ENCODE results near the gene RNF4.

RNF4 gene

DNA sequence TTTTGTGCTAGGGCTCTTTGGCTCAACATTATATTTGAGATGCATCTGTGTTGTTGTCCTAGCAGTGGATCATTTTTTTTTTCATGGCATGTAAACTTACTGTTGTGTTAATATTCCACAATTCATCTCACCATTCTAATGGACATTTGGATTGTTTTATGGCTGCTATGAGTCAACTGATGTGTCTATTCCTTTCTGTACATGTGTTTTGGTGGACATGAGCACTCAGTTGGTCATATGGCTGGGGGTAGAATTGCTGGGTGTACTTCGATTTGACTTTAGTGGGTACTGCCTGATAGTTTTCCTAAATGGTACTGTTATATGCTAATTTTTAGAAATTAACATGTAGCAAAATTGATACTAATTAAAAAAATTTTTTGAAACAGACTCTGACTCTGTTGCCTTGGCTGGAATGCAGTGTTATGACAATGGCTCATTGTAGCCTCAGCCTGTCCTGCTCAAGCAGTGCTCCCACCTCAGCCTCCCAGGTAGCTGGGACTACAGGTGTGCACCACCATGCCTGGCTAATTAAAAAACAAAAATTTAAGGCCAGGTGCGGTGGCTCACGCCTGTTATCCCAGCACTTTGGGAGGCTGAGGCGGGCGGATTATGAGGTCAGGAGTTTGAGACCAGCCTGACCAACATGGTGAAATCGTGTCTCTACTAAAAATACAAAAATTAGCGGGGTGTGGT lies 76.6 kb downstream of the RNF4 start:
- TF ChIP-seq ZNF8 (CRISPR knock-in tag; IDR thresholded peaks at IDR 0.05) (no peak), ZFP3 (CRISPR knock-in tag; IDR thresholded peaks at IDR 0.05) (no peak), ZNF70 (CRISPR knock-in tag; IDR thresholded peaks at IDR 0.05) (no peak), RARB (CRISPR knock-in tag; IDR thresholded peaks at IDR 0.05) (no peak), ZNF565 (CRISPR knock-in tag; conservative IDR thresholded peaks at IDR 0.05; ENCODE audit: low read depth) (no peak), CSDC2 (CRISPR knock-in tag; IDR thresholded peaks at IDR 0.05) (no peak), ISL1 (CRISPR knock-in tag; IDR thresholded peaks at IDR 0.05) (no peak), TCF4 (CRISPR knock-in tag; IDR thresholded peaks at IDR 0.05; ENCODE audit: borderline replicate concordance) (no peak), ESRRG (CRISPR knock-in tag; IDR thresholded peaks at IDR 0.05) (no peak), PPARA (CRISPR knock-in tag; IDR thresholded peaks at IDR 0.05; ENCODE audit: borderline replicate concordance) (no peak), SNAI2 (CRISPR knock-in tag; IDR thresholded peaks at IDR 0.05) (no peak), ZC3H10 (CRISPR knock-in tag; IDR thresholded peaks at IDR 0.05) (no peak), OSR1 (CRISPR knock-in tag; IDR thresholded peaks at IDR 0.05) (no peak), TOX (CRISPR knock-in tag; IDR thresholded peaks at IDR 0.05; ENCODE audit: borderline replicate concordance) (no peak)
- TF ChIP-seq, protein P1, sequence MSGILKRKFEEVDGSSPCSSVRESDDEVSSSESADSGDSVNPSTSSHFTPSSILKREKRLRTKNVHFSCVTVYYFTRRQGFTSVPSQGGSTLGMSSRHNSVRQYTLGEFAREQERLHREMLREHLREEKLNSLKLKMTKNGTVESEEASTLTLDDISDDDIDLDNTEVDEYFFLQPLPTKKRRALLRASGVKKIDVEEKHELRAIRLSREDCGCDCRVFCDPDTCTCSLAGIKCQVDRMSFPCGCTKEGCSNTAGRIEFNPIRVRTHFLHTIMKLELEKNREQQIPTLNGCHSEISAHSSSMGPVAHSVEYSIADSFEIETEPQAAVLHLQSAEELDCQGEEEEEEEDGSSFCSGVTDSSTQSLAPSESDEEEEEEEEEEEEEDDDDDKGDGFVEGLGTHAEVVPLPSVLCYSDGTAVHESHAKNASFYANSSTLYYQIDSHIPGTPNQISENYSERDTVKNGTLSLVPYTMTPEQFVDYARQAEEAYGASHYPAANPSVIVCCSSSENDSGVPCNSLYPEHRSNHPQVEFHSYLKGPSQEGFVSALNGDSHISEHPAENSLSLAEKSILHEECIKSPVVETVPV (CRISPR knock-in tag; IDR thresholded peaks at IDR 0.05) = no peak
- TF ChIP-seq, protein P2, sequence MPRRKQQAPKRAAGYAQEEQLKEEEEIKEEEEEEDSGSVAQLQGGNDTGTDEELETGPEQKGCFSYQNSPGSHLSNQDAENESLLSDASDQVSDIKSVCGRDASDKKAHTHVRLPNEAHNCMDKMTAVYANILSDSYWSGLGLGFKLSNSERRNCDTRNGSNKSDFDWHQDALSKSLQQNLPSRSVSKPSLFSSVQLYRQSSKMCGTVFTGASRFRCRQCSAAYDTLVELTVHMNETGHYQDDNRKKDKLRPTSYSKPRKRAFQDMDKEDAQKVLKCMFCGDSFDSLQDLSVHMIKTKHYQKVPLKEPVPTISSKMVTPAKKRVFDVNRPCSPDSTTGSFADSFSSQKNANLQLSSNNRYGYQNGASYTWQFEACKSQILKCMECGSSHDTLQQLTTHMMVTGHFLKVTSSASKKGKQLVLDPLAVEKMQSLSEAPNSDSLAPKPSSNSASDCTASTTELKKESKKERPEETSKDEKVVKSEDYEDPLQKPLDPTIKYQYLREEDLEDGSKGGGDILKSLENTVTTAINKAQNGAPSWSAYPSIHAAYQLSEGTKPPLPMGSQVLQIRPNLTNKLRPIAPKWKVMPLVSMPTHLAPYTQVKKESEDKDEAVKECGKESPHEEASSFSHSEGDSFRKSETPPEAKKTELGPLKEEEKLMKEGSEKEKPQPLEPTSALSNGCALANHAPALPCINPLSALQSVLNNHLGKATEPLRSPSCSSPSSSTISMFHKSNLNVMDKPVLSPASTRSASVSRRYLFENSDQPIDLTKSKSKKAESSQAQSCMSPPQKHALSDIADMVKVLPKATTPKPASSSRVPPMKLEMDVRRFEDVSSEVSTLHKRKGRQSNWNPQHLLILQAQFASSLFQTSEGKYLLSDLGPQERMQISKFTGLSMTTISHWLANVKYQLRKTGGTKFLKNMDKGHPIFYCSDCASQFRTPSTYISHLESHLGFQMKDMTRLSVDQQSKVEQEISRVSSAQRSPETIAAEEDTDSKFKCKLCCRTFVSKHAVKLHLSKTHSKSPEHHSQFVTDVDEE (CRISPR knock-in tag; IDR thresholded peaks at IDR 0.05) = no peak
- TF ChIP-seq, protein P3, sequence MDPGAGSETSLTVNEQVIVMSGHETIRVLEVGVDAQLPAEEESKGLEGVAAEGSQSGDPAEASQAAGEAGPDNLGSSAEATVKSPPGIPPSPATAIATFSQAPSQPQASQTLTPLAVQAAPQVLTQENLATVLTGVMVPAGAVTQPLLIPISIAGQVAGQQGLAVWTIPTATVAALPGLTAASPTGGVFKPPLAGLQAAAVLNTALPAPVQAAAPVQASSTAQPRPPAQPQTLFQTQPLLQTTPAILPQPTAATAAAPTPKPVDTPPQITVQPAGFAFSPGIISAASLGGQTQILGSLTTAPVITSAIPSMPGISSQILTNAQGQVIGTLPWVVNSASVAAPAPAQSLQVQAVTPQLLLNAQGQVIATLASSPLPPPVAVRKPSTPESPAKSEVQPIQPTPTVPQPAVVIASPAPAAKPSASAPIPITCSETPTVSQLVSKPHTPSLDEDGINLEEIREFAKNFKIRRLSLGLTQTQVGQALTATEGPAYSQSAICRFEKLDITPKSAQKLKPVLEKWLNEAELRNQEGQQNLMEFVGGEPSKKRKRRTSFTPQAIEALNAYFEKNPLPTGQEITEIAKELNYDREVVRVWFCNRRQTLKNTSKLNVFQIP (CRISPR knock-in tag; IDR thresholded peaks at IDR 0.05; ENCODE audit: borderline replicate concordance, low read depth) = no peak
- no peak for ATAC-seq

DNA sequence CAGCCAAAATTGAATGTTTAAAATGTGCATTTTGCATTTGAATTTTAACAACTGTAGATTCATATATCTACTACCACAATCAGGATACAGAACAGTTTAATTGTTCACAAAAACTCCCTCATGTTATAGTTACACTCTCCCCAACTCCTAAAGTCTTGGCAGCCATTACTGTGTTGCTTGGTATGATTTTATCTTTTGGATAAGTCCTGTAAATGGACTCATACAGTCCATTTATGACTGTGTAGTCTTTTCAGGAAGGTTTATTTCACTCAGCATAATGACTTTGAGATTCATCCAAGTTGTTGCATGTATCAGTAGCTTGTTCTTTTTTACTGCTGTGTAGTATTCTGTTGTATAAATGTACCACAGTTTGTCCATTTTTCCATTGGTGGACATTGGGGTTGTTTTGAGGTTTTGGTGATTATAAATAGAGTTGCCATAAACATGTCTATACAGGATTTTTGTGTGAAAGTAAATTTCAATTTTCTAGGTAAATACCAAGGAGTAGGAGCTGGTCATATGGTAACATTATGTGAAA lies 77.4 kb downstream of the RNF4 start:
- no peak for ATAC-seq
- TF ChIP-seq, protein P4, sequence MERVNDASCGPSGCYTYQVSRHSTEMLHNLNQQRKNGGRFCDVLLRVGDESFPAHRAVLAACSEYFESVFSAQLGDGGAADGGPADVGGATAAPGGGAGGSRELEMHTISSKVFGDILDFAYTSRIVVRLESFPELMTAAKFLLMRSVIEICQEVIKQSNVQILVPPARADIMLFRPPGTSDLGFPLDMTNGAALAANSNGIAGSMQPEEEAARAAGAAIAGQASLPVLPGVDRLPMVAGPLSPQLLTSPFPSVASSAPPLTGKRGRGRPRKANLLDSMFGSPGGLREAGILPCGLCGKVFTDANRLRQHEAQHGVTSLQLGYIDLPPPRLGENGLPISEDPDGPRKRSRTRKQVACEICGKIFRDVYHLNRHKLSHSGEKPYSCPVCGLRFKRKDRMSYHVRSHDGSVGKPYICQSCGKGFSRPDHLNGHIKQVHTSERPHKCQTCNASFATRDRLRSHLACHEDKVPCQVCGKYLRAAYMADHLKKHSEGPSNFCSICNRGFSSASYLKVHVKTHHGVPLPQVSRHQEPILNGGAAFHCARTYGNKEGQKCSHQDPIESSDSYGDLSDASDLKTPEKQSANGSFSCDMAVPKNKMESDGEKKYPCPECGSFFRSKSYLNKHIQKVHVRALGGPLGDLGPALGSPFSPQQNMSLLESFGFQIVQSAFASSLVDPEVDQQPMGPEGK (CRISPR knock-in tag; IDR thresholded peaks at IDR 0.05; ENCODE audit: borderline replicate concordance) = no peak
- TF ChIP-seq, protein P5, sequence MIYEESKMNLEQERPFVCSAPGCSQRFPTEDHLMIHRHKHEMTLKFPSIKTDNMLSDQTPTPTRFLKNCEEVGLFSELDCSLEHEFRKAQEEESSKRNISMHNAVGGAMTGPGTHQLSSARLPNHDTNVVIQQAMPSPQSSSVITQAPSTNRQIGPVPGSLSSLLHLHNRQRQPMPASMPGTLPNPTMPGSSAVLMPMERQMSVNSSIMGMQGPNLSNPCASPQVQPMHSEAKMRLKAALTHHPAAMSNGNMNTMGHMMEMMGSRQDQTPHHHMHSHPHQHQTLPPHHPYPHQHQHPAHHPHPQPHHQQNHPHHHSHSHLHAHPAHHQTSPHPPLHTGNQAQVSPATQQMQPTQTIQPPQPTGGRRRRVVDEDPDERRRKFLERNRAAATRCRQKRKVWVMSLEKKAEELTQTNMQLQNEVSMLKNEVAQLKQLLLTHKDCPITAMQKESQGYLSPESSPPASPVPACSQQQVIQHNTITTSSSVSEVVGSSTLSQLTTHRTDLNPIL (CRISPR knock-in tag; IDR thresholded peaks at IDR 0.05; ENCODE audit: low read depth) = no peak
- TF ChIP-seq CSDC2 (CRISPR knock-in tag; IDR thresholded peaks at IDR 0.05) (no peak), ZNF8 (CRISPR knock-in tag; IDR thresholded peaks at IDR 0.05) (no peak), ESRRG (CRISPR knock-in tag; IDR thresholded peaks at IDR 0.05) (no peak), TOX (CRISPR knock-in tag; IDR thresholded peaks at IDR 0.05; ENCODE audit: borderline replicate concordance) (no peak), ISL1 (CRISPR knock-in tag; IDR thresholded peaks at IDR 0.05) (no peak), ZC3H10 (CRISPR knock-in tag; IDR thresholded peaks at IDR 0.05) (no peak), SNAI2 (CRISPR knock-in tag; IDR thresholded peaks at IDR 0.05) (no peak), GLIS3 (CRISPR knock-in tag; IDR thresholded peaks at IDR 0.05) (no peak), ZNF565 (CRISPR knock-in tag; conservative IDR thresholded peaks at IDR 0.05; ENCODE audit: low read depth) (no peak), RARB (CRISPR knock-in tag; IDR thresholded peaks at IDR 0.05) (no peak)
- TF ChIP-seq, protein P2 (CRISPR knock-in tag; IDR thresholded peaks at IDR 0.05) = no peak
- TF ChIP-seq, protein P1 (CRISPR knock-in tag; IDR thresholded peaks at IDR 0.05) = no peak
- TF ChIP-seq, protein P3 (CRISPR knock-in tag; IDR thresholded peaks at IDR 0.05; ENCODE audit: borderline replicate concordance, low read depth) = no peak

Data from SK-N-SH treated with all-trans-retinoic acid at 6 μM for 48 hours (cell line).